Islet precursor cell (in vitro differentiated cells): Measurements from ENCODE around the gene TMEM167A.
A peak's percentile ranks its signal among the peaks of the same experiment; 100 is the strongest.

Source experiments
- DNase-seq: peaks from one replicate; pipeline ENCODE4 v3.0.0-alpha.2; 2018

TMEM167A gene

GRCh38 chr5:83034528-83035207 lies 42.5 kb downstream of the TMEM167A start:
- no peak for DNase-seq

GRCh38 chr5:83034036-83034435 lies 43.2 kb downstream of the TMEM167A start:
- no peak for DNase-seq

GRCh38 chr5:83031381-83031780 lies 45.8 kb downstream of the TMEM167A start:
- DNase-seq, result no peak

DNA sequence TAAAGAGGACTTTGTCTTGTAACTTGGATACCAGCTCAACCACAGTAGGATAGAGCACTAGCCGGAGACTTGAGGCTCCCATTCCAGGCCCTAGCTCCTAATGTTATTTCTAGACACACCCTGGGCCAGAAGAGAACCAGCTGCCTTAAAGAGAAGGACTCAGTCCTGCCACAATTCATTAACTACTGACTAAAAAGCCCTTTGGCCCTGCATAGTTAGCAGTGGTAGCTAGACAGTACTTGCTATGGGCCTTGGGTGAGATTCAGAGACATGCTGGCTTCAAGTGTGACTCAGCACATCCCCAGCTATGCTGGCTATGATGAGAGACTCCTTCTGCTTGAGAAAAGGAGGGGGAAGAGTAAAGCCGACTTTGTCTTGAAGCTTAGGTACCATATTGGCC lies 47.3 kb downstream of the TMEM167A start:
- DNase-seq, result peak; percentile 70

- peak; percentile 86 for DNase-seq
These were observed 50.1 kb downstream of the TMEM167A start for GRCh38 chr5:83026930-83027687.

DNA sequence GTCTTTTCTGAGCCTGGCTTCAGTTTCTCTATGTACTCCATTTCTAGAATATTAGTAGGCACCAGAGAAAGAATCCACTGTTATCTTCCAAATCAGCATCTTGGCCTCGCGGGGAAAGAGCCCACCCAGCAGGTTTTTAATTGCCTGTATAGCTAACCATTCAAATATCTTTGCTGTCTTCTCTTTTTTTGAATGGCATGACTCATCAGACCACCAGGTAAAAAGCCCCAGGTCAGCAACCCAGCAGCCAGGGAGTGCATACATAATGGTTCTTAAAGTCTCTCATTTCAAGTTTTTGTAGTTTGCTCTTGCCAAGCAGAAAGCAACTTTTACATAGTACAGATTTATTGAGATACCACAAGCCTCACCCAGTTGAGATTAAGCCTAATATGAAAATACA lies 50.7 kb downstream of the TMEM167A start:
- DNase-seq, result peak; percentile 93

DNA sequence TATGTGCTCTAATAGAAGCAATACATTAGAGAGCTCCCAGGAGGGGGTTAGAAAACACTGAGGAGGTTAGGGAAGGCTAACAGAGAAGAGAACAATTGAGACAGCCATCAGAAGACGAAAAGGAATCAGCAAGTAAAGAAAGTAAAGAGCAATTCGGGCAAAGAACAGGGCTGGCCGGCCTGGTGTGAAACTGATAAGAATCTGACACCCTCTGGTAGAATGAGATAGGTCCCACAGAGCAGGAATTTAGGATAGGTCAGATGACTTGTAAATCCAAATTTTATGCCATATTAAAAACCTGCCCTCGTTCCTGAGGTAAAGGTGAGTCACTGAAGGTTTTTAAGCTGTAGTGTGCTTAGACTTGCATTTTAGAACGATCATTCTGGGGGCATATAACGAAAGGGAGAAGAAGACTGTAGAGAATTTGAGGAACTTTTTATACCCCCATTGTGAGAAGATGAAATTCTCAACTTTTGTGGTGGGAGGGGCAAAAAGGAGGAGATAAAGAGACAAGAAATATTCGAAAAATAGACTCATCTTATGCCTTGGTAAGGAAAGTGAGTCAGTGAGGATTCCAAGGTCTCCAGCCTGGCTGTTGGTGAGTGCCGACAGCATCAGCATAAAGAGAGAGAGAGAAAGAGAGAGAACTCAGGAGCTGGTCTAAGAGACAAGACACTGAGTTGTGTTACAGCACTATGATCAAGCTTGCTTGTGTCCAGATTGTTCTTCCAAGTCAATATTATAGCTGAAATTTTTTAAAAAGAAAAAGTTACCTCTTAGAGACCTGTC lies 51.3 kb downstream of the TMEM167A start:
- DNase-seq, result peak; percentile 80

DNA sequence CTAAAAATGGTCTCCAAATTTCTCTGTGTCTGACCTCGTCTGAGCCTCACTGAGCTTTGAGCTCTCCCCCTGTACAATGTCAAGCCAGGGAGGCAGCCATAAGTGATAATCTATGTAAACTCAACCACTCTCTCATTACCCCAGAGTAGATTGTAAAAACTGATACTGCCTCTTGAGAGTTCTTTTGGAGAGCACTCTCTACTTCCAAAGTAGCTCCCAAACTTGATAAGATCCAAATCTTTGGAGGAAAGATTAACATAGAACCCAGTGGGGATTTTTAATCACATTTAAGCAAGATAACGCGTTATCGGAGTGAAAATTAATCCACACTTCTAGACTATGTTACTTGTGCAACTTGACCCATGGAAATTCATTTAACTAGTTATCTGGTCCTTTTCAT lies 54.9 kb downstream of the TMEM167A start:
- no peak for DNase-seq

DNA sequence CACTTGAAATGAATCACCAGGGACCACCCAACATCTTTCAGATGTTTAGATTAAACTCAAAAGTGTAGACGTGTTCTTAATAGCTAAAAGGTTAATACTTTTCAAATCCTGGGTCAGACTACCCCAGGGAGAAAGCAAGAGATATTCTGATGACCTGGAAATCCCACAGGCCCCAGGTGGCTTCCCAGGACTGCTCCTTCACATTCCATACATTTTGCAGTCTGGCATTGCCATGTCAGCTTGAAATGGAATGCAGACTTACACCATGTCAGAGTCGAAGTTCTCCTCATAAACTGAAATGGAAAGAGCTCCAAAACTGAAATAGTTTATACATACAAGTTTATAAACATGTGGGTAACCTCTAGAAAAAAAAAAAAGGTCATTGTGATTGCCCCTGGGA lies 61.5 kb downstream of the TMEM167A start:
- peak; percentile 82 for DNase-seq

- DNase-seq, result no peak
These were observed 65.2 kb downstream of the TMEM167A start for GRCh38 chr5:83011985-83012384.

GRCh38 chr5:83009408-83009807 lies 67.8 kb downstream of the TMEM167A start:
- DNase-seq, result no peak

DNA sequence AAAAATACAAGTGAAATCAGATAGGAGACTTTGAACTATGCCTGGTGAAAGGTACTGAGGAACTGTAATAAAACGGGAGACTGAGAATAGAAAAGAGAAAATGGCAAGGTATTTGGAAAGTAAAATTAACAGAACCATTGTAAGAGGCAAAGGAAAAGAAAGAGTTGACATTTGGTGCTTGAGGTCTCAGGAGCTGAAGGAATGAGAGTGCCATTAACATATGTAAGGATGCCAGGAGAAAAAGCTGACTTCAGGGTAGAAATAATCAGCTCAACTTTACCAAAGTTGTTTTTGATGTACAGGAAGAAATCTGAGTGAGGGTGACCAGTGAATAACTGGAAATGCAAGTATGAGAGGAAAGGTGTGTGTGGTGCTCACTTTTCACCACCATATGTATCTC lies 69.4 kb downstream of the TMEM167A start:
- no peak for DNase-seq

DNA sequence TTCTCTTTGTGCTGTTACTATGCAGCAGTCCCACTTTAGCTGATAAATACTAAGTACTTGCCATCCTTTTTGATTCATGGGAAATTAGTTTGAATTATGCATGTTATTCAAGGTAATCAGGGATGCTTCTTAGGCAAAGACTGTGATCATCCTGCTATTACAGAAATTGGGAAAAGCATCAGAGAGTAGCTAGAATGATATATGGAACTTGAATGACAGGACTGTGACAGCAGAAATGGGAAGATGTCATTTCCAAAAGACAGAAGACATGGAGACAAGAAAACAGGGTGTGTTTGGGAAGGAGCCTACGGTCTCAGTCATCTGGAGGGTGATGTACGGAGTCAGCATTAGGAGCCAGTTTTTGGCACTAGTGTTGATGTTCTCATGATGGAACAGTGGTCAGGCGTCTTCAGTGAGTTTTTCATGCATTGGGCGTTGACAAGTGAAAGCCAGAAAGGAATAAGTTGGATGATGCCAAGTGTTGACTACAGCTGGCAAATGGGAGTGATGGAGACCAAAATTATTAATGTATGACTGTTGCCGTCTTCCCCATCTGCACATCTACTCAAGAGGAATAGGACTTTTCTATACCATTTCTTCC lies 70.4 kb downstream of the TMEM167A start:
- DNase-seq, result no peak

DNA sequence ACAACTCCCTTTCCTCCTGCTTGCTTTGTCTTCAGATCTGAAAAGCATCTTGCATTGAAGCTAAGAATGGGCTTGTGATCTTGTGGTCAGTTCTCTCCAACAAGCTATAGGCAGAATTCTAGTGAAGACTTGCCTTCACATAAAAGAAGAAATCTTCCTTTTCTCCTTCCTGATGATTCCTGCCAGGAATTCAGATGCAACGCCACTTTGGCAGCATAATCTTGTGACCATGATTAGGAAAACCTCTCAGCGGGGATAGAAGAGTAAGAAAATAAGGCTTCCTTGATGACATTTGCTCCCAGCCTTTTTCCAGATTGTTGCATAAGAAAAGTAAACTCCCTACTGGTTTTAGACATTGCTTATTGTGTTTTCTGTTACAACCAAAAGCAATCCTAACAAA lies 73.4 kb downstream of the TMEM167A start:
- DNase-seq, result no peak
